Hematopoietic multipotent progenitor cell treated with erythropoietin and hydrocortisone succinate and interleukin-3 and kit ligand, for 17 days (in vitro differentiated cells): Measurements from ENCODE around the gene LARP4B.

Experiments used
- DNase-seq: peaks from one replicate; pipeline ENCODE4 v3.0.0-alpha.2; 2015; ENCODE audit warnings: low spot score

The LARP4B gene

GRCh38 chr10:931326-932318 lies at the start of gene LARP4B:
LARP4B (minus strand) TSS chr10:931705; CDS start chr10:885721, 45,984 bp downstream.
- DNase-seq: peak; percentile 98

DNA sequence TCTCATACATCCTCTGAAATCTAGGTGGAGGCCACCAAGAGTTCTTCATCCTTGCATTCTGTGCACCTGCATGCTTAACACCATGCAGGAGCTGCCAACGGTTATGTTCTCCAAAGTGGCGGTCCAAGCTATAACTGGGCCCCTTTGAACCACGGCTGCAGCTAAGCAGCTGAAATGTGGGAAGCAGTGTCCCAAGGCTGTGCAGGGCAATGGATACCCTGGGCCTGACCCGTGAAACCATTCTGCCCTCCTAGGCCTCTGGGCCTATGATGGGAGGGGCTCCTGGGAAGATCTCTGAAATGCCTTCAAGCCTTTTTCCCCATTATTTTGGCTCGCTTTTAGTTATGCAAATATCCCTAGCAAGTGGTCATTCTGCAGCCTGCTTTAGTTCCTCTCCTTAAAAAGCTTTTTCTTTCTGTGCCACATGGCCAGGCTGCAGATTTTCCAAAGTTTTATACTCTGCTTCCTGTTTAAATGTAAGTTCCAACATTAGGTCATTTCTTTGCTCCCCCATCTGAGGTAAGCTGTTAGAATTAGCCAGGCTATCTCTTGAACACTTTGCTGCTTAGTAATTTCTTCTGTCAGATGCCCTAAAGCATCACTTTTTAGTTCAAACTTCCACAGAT lies 49.1 kb upstream of the LARP4B start:
- no peak for DNase-seq

DNA sequence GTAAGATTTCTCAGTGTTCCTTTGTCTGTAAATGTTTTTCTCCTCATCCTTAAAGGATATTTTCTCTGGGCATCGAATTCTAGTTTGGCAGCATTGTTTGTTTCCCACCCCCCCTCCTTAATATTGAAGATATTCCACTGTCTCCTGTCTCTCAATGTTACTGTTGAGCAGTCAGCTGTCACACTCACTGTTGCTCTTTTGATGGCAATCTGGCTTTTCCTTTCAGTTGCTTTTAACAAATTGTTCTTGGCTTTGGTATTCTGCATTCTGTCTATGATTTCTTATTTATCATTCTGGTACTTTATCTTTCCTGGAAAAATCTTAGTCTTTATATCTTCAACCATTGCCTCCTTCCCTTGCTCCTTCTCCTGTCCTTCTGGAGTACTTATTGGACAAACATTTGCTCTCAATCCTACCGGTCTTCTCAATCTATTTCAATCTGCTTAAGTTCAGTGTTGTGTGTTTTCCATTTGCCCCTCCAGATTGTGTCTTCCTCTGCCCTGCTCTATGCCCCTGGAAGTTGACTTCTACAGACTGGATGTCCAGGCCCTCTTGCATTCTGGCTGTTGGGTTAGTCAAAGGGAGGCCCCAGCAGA lies 47.4 kb upstream of the LARP4B start:
- DNase-seq: no peak

- DNase-seq: no peak
These were observed 44.8 kb upstream of the LARP4B start for GRCh38 chr10:976316-976715.

DNA sequence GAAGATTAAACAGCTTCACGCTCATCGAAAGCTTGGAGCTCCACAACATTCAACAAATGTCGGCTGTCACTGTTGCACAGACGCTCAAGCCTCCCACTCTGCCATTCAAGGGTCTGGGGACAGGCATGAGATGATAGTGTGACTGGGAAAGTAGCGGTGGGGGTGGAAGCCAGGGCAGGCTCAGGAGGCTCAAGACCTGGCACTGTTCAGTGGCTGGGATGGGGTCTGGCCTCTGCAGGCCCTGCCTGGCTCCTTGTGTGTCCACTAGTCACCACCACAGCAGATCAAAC lies 43.2 kb upstream of the LARP4B start:
- DNase-seq: no peak

- DNase-seq: no peak
These were observed 42.7 kb upstream of the LARP4B start for GRCh38 chr10:974038-974784.

- no peak for DNase-seq
These were observed 41.3 kb upstream of the LARP4B start for GRCh38 chr10:972763-973162.

- no peak for DNase-seq
These were observed 40.1 kb upstream of the LARP4B start for GRCh38 chr10:971613-972012.

- no peak for DNase-seq
These were observed 39.6 kb upstream of the LARP4B start for GRCh38 chr10:971150-971542.

DNA sequence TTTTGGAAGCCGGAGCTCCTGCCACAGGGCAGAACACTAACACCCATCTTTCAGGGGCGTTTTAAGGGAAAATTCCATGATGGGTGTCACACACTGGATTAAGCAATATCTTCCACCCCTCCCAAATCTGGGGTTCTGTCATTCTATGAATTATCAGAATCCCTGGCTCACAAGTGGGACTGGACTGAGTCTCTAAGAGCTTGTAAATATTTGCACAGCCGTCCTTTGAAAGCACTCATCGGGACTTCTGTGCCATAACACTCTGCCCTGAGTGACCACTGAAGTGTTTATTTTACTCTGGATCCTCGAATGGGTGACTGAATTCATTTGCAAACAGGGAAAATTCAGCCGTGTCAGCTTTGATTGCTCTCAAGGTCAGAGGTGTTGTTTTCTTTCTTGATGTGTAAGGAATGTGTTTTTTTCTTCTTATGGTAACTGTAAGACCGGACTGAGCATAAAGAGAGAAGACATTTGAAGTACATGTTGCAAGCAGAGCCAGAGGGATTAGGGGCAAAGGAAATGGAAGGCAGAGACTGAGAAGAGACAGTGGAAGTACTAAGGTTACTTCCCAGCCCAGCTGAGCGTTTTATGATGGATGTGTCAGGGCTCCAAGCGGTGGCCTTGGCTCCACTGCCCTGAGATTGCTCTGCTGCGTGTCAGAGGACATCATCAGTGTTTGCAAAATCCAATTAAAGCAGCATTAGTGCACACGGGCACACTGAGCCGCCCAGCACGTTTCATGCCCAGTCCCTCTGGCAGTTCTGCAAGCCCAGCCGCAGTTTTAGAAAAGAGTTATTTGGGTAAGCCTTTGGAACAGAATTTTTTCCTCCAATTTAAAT lies 39.0 kb upstream of the LARP4B start:
- DNase-seq: no peak

DNA sequence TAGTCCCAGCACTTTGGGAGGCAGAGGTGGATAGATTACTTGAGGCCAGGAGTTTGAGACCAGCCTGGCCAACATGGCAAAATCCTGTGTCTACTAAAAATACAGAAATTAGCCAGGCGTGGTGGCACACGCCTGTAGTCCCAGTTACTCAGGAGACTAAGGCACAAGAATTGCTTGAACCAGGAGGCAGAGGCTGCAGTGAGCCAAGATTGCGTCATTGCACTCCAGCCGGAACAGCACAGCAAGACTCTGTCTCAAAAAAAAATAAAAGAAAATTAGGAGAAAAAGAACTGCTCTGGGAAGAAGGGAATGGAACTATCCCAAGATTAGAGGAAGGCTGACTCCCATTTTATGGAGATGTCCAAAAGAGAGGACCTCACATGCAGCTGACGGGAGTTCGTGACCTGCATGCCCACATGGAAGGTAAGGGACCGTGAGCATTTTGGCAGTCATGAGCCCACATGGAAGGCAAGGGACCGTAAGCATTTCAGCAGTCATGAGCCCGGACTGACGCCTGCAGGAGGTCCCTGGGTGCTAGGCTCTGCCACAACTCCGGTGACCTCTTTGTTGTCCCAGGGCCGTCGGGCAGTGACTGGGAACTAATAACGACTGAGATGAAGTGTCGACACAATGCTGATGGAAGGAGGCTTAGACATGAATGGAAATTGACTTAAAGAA lies 38.1 kb upstream of the LARP4B start:
- no peak for DNase-seq

DNA sequence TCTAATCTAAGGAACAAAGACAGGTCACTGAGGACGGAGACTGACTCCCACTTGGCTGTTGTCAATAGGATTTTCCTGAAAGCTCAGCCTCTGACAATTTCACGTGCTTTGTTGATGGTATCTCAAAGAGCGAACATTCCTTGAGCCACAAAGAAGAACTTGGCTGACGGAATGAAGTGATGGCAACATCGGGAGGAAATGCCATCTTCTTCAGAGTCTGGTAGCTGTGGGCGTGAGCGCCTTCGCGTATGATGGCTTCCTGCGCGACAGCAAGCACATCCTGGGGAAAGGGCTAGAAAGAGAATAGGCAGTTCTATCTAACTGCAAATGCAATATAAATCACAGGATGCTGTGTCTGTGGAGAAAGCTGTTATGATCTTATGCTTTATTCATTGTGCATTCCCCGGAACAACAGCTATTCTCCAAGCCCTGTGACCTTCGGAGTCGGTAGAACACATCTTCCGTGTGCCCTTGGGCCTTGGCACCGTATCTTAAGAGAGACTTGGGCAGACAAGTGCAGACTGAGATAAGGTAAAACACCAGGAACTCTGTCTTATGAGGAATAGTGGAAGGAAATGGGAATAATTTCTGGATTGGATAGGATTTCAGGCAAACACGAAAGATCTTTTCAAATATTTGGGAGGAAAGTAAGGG lies 37.2 kb upstream of the LARP4B start:
- DNase-seq: no peak

DNA sequence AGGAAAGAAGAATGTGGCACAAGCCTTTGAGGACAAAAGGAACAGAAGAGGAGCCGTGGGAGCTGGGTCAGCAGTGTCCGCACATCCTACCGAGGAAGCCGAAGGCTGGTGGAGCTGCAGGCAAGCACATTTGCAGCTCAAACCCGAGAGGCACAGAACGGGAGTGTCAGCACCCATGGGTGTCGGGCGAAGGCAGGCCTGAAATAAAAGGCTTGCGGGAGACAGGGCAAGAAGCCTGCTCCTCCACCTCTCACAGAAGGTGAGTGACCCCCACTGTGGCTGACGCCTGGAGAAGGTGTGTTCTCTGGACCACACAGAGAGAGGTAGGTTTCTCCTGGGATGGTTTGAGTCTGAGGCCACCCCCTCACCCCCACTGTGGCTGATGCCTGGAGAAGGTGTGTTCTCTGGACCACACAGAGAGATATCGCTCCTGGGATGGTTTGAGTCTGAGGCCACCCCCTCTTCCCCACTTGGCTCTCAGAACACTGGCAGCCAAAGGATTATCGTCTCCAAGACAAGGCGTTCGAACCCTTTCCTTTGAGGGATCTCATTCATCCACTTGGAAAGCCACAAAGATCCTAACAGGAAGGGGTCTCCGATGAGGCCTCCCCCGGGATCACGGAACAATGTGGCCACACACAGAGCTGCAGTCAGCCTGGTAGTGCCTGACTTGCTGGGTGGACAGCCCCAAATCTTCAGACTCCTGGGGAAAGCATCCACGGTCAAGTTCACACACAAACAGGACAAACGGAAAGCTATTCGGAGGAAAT lies 35.1 kb upstream of the LARP4B start:
- no peak for DNase-seq

DNA sequence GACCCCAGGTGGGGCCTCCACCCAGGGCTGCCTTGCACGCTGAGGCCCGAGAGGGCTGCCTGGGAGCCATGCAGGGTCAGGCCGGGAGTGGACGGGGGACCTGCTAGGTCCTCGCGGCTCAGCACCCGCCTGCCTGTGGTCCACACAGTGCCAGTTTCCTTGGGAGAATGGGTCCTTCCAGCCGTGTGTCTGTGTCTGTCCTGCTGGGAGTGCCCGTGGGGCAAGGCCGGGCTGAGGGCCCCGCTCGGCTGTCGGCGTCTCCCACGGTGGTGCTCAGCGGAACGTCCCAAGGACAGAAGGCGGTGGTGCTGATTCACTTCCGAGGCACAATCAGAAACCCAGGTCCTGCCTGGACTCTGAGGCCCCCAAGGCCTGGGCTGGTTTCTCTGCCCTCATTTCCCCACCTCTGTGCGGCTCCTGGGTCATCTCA lies 33.5 kb upstream of the LARP4B start:
- DNase-seq: no peak

- no peak for DNase-seq
These were observed 32.9 kb upstream of the LARP4B start for GRCh38 chr10:964321-964987.

DNA sequence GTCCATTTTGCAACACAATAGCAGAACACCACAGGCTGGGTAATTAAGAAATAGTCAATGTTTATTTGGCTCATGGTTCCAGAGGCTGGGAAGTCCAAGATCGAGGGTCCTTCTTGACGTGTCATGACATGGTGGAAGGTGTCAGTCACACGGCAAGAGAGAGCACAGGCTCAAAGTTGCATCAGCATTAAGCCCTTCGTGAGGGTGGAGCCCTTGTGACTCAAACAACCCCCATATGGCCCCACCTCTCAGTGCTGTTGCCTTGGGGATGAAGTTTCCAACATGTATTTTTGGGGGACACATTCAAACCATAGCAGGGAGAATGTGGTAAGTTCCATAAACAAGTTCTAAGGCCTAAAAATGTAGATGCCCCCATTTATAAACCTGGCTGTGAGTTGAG lies 32.1 kb upstream of the LARP4B start:
- no peak for DNase-seq

- DNase-seq: no peak
These were observed 31.7 kb upstream of the LARP4B start for GRCh38 chr10:963186-963585.

DNA sequence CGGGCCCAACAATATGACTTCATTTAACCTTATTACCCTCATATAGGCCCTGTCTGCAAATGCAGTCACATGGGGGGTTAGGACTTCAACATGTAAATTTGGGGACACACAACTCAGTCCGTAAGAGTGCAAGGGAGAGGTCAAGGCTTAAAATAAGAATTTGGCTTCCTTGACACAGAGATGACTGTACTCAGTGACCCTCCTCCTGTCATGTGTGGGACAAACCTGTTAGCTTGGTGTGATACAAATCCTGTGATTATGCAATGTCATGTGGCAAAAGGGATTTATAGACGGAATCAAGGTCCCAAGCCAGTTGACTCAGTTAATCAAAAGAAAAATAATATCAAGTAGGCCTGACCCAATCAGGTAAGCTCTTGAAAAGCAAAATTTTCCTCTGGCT lies 30.8 kb upstream of the LARP4B start:
- no peak for DNase-seq

GRCh38 chr10:958856-959255 lies 27.4 kb upstream of the LARP4B start:
- no peak for DNase-seq
